ENCODE measurements around the gene TGFBR1.

TGFBR1 gene

GRCh38 chr9:99121604-99122003 lies 16.7 kb downstream of the TGFBR1 start:
- no peak for DNase-seq (ENCODE audit: low read depth)
- TF ChIP-seq, protein P1, sequence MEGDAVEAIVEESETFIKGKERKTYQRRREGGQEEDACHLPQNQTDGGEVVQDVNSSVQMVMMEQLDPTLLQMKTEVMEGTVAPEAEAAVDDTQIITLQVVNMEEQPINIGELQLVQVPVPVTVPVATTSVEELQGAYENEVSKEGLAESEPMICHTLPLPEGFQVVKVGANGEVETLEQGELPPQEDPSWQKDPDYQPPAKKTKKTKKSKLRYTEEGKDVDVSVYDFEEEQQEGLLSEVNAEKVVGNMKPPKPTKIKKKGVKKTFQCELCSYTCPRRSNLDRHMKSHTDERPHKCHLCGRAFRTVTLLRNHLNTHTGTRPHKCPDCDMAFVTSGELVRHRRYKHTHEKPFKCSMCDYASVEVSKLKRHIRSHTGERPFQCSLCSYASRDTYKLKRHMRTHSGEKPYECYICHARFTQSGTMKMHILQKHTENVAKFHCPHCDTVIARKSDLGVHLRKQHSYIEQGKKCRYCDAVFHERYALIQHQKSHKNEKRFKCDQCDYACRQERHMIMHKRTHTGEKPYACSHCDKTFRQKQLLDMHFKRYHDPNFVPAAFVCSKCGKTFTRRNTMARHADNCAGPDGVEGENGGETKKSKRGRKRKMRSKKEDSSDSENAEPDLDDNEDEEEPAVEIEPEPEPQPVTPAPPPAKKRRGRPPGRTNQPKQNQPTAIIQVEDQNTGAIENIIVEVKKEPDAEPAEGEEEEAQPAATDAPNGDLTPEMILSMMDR (IDR thresholded peaks at IDR 0.05; ENCODE audit: low read length, missing control alignments), result no peak
- H3K4me3 ChIP-seq (replicated peaks; ENCODE audit: low read depth, low read length), result no peak overlapping the region

- DNase-seq (ENCODE audit: low read depth), result no peak
- TF ChIP-seq, protein P1 (IDR thresholded peaks at IDR 0.05; ENCODE audit: low read length, missing control alignments), result no peak
- no peak overlapping the region for H3K4me3 ChIP-seq (replicated peaks; ENCODE audit: low read depth, low read length)
Measured at GRCh38 chr9:99124534-99125255, 19.8 kb downstream of the TGFBR1 start.

- DNase-seq (ENCODE audit: low read depth), result no peak
- TF ChIP-seq, protein P1 (IDR thresholded peaks at IDR 0.05; ENCODE audit: low read length, missing control alignments), result no peak
Measured at GRCh38 chr9:99125446-99125845, 20.5 kb downstream of the TGFBR1 start.

DNA sequence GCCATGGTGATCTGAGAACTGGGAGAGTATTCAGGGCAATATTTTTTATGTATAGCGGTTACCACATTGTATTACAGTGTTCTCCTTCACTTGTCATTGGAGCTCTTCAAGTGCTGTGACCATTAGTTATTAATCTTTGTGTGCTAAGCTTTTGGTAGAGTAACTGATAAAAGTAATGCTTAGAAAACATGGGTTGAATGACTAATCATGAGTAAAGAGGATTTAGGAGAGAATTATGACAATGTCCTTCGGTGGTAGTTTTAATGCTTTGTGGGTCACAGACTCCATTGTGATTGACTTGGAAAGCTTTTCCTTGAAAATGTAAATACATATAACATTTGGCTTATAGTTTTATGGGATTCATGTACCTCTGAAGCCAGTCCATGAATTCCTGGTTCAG lies 21.4 kb downstream of the TGFBR1 start:
- H3K4me3 ChIP-seq (replicated peaks; ENCODE audit: low read depth, low read length), result no peak overlapping the region
- no peak for DNase-seq (ENCODE audit: low read depth)

More at GRCh38 chr9:99125446-99125845, 20.5 kb downstream of the TGFBR1 start:
- H3K4me3 ChIP-seq (replicated peaks; ENCODE audit: low read depth, low read length), result no peak overlapping the region

DNA sequence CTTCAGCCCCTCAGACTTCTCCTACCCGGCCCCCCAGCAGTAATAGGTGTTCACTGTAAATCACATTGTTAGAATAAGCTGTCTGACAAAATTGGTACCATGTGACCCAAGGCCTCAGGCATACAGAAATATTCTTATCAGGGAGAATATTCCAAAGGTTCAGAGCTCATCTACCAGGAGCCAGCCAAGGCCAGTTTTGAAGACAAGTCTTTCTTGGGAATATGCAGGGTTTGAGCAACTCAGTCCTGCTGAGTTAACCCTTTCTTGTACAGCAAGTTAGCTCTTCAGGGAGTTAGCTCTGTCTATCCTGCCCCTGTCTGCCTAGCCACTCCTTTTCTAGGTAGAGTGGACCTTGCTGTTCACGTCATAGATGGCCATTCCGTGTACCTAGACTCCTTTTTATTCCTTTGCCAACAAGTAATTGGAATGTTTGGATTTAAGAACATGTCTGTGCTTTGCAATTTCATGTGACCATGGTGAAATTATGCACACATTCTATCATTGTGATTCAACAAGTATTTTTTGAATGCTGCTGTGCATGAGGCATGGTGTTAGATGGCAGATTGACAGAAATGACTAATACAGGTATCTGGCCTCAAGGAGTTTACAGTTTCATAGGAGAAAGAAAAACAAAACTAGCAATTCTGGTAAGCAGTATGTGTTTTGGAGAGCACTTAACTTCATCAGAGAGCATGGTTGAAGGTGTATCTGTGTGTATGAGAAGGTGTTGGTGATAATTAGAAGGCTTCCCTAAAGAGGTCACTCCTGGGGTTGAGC lies 22.6 kb downstream of the TGFBR1 start:
- TF ChIP-seq, protein P1 (IDR thresholded peaks at IDR 0.05; ENCODE audit: low read length, missing control alignments), result no peak
- DNase-seq (ENCODE audit: low read depth), result peak; percentile 50
- H3K4me3 ChIP-seq (replicated peaks; ENCODE audit: low read depth, low read length), result no peak overlapping the region

More for the DNA sequence above, 21.4 kb downstream of the TGFBR1 start:
- TF ChIP-seq, protein P1 (IDR thresholded peaks at IDR 0.05; ENCODE audit: low read length, missing control alignments), result no peak

DNA sequence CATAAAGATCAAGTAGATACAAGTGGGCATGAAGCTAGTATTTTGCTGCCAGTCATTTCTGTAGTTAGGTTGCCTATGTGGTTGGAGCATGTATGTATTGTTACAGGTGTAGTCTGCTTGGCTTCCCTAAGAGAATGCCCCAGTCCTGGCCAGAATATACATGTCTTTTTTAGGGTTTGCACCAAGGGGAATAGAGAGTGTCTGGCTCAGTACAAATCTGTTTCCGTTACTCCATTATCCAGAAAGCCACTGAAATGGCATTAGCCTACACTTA lies 23.2 kb downstream of the TGFBR1 start:
- TF ChIP-seq, protein P1 (IDR thresholded peaks at IDR 0.05; ENCODE audit: low read length, missing control alignments), result no peak
- DNase-seq (ENCODE audit: low read depth), result no peak
- no peak overlapping the region for H3K4me3 ChIP-seq (replicated peaks; ENCODE audit: low read depth, low read length)
